ENCODE measurements around the gene PODXL2.
A peak's percentile ranks its signal among the peaks of the same experiment; 100 is the strongest.

PODXL2 gene

GRCh38 chr3:127671523-127672428, 42.8 kb downstream of the PODXL2 start:
- Histone ChIP-seq H3K36me3 (ENCODE audit: insufficient read depth) (no peaks in the 10 kb centered on the region), H3K4me2 (peak overlapping the region; percentile 99), H3K4me1 (ENCODE audit: low read depth, poor library complexity, severe bottlenecking) (peaks cover 13% of the 10 kb centered on the region), H3K9ac (peak overlapping the region; percentile 98), H3K4me3 (IDR thresholded peaks at IDR 0.05; ENCODE audit: insufficient read depth, low read depth, low read length) (peak overlapping the region; percentile 77), H3K27me3 (ENCODE audit: insufficient read depth, low read depth) (no peaks in the 10 kb centered on the region), H2AFZ (ENCODE audit: low read depth) (peak overlapping the region; percentile 91), H3K27ac (peak overlapping the region; percentile 74), H3K79me2 (ENCODE audit: insufficient read depth, low read depth) (no peaks in the 10 kb centered on the region), H4K20me1 (ENCODE audit: insufficient read depth) (no peaks in the 10 kb centered on the region)
- TF ChIP-seq, protein P1, sequence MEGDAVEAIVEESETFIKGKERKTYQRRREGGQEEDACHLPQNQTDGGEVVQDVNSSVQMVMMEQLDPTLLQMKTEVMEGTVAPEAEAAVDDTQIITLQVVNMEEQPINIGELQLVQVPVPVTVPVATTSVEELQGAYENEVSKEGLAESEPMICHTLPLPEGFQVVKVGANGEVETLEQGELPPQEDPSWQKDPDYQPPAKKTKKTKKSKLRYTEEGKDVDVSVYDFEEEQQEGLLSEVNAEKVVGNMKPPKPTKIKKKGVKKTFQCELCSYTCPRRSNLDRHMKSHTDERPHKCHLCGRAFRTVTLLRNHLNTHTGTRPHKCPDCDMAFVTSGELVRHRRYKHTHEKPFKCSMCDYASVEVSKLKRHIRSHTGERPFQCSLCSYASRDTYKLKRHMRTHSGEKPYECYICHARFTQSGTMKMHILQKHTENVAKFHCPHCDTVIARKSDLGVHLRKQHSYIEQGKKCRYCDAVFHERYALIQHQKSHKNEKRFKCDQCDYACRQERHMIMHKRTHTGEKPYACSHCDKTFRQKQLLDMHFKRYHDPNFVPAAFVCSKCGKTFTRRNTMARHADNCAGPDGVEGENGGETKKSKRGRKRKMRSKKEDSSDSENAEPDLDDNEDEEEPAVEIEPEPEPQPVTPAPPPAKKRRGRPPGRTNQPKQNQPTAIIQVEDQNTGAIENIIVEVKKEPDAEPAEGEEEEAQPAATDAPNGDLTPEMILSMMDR (conservative IDR thresholded peaks at IDR 0.05; ENCODE audit: low read depth, low read length): no peak

DNA sequence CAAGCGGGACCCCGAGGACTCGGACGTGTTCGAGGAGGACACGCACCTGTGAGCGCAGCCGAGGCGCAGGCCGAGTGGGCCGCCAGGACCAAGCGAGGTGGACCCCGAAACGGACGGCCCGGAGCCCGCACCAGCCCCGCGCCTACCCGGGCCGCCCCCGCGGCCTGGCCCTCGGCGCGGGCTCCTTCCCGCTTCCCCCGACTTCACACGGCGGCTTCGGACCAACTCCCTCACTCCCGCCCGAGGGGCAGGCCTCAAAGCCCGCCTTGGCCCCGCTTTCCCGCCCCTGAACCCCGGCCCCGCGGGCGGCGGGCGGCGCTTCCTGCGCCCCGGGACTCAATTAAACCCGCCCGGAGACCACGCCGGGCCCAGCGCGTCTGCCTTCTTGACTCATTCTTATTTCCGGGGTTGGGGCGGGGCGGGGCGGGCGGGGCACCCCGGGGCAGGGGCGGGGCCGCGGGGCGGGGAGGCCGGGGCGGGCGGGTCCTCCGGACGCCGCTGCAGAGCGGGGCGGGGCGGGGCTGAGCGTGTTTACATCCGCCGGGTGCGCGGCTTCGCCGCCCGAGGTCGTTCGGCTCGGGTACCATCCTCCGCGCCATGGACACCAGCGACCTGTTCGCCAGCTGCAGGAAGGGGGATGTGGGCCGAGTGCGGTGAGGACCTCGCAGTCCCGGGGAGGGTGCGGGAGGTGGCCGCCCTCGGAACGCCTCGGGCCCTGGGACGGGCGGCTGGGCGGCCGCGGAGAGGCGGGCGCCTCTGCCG, 43.6 kb downstream of the PODXL2 start, which contains the start of gene ABTB1:
Gene ABTB1 (plus strand): TSS at position 524 of the 762 bp plus-strand sequence. CDS start 74 bp downstream, at position 598.
- Histone ChIP-seq H3K36me3 (ENCODE audit: insufficient read depth) (no peaks in the 10 kb centered on the region), H3K4me3 (IDR thresholded peaks at IDR 0.05; ENCODE audit: insufficient read depth, low read depth, low read length) (peak within 1 kb of the TSS; percentile 78), H3K27ac (peak within 1 kb of the TSS; percentile 74), H3K9ac (peak within 1 kb of the TSS; percentile 98), H3K27me3 (ENCODE audit: insufficient read depth, low read depth) (no peaks in the 10 kb centered on the region), H3K4me1 (ENCODE audit: low read depth, poor library complexity, severe bottlenecking) (peaks cover 13% of the 10 kb centered on the region), H2AFZ (ENCODE audit: low read depth) (peak within 1 kb of the TSS; percentile 99), H3K4me2 (peak within 1 kb of the TSS; percentile 99), H4K20me1 (ENCODE audit: insufficient read depth) (no peaks in the 10 kb centered on the region), H3K79me2 (ENCODE audit: insufficient read depth, low read depth) (no peaks in the 10 kb centered on the region)
- TF ChIP-seq, protein P1 (conservative IDR thresholded peaks at IDR 0.05; ENCODE audit: low read depth, low read length): no peak

DNA sequence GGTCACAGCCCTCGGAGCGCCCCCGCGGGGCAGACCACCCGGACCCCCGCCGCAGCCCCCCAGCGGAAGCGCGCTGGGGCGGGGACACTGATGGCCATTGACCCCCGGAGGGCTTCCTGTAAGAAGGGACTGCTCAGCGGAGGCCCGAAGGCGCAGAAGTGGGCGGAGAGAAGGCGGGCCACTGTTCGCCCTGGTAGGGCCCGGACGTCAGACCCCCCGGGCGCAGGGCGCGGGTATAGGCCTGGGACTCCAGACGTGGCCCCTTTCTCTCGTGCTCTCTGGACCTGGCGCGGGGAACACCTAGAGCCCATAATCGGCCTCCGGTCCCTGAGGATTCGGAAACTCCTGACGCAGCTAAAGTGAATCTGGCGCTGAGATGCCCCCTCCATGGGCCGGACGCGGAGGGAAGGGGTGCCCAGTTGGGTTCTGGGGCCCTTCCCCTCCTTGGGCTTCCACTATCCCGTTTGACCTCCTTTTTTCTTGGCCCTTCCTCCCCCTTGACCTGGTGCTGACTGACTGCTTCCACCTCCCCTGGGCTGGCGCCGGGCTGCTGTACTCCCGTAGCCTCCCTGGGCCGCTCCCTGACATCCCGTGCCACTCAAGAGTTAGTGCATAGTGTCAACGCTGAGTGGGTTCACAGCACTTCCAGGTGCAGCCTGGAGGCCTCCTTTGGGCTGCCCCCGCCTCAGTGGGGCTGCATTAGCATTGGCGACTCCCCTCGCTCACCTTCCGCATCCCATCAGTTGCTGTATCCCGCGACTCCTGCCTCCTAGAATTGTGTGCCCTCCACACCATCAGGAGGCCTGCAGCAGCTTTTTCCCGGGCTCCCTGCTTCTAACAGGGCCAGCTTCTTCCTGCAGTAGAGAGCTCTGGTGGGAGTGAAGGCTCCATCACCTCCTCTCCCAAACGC, 44.5 kb downstream of the PODXL2 start:
- peak overlapping the region; percentile 78 for H3K4me3 ChIP-seq (IDR thresholded peaks at IDR 0.05; ENCODE audit: insufficient read depth, low read depth, low read length)
- H4K20me1 ChIP-seq (ENCODE audit: insufficient read depth): no peaks in the 10 kb centered on the region
- peak overlapping the region; percentile 99 for H2AFZ ChIP-seq (ENCODE audit: low read depth)
- peaks cover 13% of the 10 kb centered on the region for H3K4me1 ChIP-seq (ENCODE audit: low read depth, poor library complexity, severe bottlenecking)
- peak overlapping the region; percentile 44; the same call in 1 of the 2 replicates for H3K9ac ChIP-seq
- no peak overlapping the region for H3K27ac ChIP-seq
- no peaks in the 10 kb centered on the region for H3K36me3 ChIP-seq (ENCODE audit: insufficient read depth)
- no peaks in the 10 kb centered on the region for H3K27me3 ChIP-seq (ENCODE audit: insufficient read depth, low read depth)
- H3K79me2 ChIP-seq (ENCODE audit: insufficient read depth, low read depth): no peaks in the 10 kb centered on the region
- H3K4me2 ChIP-seq: peak overlapping the region; percentile 70
- TF ChIP-seq, protein P1 (conservative IDR thresholded peaks at IDR 0.05; ENCODE audit: low read depth, low read length): no peak
